ENCODE measurements around the gene NAALADL2.

DNA sequence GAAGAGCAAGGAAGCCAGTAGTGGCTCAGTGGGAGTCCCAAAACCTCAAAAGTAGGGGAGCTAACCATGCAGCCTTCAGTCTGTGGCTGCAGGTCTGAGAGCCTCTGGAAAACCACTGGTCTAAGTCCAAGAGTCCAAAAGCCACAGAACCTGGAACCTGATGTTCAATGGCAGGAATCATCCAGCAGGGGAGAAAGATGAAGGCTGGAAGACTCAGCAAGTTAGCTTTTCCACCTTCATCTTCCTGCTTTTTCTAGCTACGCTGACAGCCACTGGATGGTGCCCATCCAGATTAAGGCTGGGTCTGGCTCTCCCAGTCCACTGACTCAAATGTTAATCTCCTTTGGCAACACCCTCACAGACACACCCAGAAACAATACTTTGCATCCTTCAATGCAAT lies 626.3 kb downstream of the NAALADL2 start:
- TF ChIP-seq, protein P1, sequence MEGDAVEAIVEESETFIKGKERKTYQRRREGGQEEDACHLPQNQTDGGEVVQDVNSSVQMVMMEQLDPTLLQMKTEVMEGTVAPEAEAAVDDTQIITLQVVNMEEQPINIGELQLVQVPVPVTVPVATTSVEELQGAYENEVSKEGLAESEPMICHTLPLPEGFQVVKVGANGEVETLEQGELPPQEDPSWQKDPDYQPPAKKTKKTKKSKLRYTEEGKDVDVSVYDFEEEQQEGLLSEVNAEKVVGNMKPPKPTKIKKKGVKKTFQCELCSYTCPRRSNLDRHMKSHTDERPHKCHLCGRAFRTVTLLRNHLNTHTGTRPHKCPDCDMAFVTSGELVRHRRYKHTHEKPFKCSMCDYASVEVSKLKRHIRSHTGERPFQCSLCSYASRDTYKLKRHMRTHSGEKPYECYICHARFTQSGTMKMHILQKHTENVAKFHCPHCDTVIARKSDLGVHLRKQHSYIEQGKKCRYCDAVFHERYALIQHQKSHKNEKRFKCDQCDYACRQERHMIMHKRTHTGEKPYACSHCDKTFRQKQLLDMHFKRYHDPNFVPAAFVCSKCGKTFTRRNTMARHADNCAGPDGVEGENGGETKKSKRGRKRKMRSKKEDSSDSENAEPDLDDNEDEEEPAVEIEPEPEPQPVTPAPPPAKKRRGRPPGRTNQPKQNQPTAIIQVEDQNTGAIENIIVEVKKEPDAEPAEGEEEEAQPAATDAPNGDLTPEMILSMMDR (IDR thresholded peaks at IDR 0.05) = no peak
- TF ChIP-seq POLR2AphosphoS5 (IDR thresholded peaks at IDR 0.05) (no peak), POLR2A (IDR thresholded peaks at IDR 0.05) (no peak), EP300 (IDR thresholded peaks at IDR 0.05) (no peak)

Data from upper lobe of left lung (tissue), 4 donors.